Measurements from ENCODE around the gene KCNK1. TPM values are rescaled to one million over a fixed set of nuclear protein-coding genes. Genes with fewer than 3 reads are reported as not detected.

Gene KCNK1
- polyA plus RNA-seq (2013, experiment 1 of 2) = 4.7 TPM
- polyA plus RNA-seq (2013, experiment 2 of 2) = 6.8 TPM

DNA sequence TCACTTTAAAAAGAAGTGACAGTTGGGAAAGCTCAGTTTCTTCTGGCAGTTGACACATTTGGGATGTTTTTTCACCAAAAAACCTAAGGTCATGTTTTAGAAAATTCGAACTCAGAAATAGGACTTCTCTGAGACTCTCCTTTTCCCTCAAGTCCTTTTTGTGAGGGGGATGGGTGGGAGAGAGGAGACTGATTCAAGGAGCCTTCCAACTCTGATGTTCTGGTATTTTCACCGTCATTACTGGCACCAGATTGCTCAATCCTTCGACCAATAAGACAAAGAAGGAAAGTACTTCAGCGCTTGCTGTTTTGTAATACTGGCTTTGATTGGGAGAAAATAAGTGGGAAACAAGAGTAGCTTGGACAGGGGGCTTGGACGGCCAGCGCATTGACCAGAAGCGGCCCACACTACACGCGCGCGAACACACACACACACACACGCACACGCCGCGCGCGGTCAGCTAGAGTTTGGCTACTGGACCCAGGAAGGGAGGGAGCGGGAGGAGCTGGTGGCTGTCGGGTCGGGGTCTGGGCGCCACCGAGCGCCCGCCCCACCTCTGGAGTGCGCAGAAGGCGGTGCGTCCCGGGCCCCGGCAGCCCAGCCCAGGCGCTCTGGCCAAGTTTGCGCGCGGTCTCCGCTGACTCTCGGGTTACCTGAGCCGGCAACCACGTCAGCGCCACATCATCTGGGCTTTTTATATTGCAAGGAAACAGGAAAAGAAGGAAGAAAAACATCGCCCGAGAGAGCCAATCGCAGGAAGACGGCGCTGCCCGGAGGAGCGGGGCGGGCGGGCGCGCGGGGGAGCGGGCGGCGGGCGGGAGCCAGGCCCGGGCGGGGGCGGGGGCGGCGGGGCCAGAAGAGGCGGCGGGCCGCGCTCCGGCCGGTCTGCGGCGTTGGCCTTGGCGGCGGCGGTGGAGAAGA is at the start of gene KCNK1:
Gene KCNK1 (plus strand): TSS at position 855 of the 921 bp plus-strand sequence. CDS start 66 bp downstream, at position 921.
- H3K9ac ChIP-seq (ENCODE audit: low read depth, low read length) = peak within 1 kb of the TSS; percentile 73
- H3K4me1 ChIP-seq (ENCODE audit: insufficient read depth, low read length) = peaks cover 15% of the 10 kb centered on the region
- H3K9me3 ChIP-seq (ENCODE audit: insufficient read depth, low read depth, low read length) = no peaks in the 10 kb centered on the region
- H3K27me3 ChIP-seq (ENCODE audit: insufficient read depth, low read length) = peaks cover 43% of the 10 kb centered on the region
- H3K36me3 ChIP-seq (ENCODE audit: insufficient read depth, low read length) = no peaks in the 10 kb centered on the region
- WGBS = under 1% methylated on average over 62 of the region's 70 CpGs
- H3K27ac ChIP-seq (ENCODE audit: low read depth, low read length) = peak within 1 kb of the TSS; percentile 44; the same call in 1 of the 2 replicates
- H3K4me3 ChIP-seq (ENCODE audit: low read length) = peak within 1 kb of the TSS; percentile 92

GRCh38 chr1:233565313-233565712 is 48.6 kb upstream of the KCNK1 start:
- H3K27me3 ChIP-seq (ENCODE audit: insufficient read depth, low read length) = no peaks in the 10 kb centered on the region
- no peak overlapping the region for H3K9ac ChIP-seq (ENCODE audit: low read depth, low read length)
- 100% methylated on average over 2 of the region's 2 CpGs for WGBS
- H3K4me3 ChIP-seq (ENCODE audit: low read length) = no peak overlapping the region
- H3K4me1 ChIP-seq (ENCODE audit: insufficient read depth, low read length) = no peaks in the 10 kb centered on the region
- H3K27ac ChIP-seq (ENCODE audit: low read depth, low read length) = no peak overlapping the region
- no peaks in the 10 kb centered on the region for H3K9me3 ChIP-seq (ENCODE audit: insufficient read depth, low read depth, low read length)
- no peaks in the 10 kb centered on the region for H3K36me3 ChIP-seq (ENCODE audit: insufficient read depth, low read length)

GRCh38 chr1:233566886-233567285 is 47.0 kb upstream of the KCNK1 start:
- H3K4me1 ChIP-seq (ENCODE audit: insufficient read depth, low read length) = no peaks in the 10 kb centered on the region
- H3K27ac ChIP-seq (ENCODE audit: low read depth, low read length) = no peak overlapping the region
- H3K4me3 ChIP-seq (ENCODE audit: low read length) = no peak overlapping the region
- H3K36me3 ChIP-seq (ENCODE audit: insufficient read depth, low read length) = no peaks in the 10 kb centered on the region
- H3K9me3 ChIP-seq (ENCODE audit: insufficient read depth, low read depth, low read length) = no peaks in the 10 kb centered on the region
- 92% methylated on average over 1 of the region's 2 CpGs for WGBS
- H3K9ac ChIP-seq (ENCODE audit: low read depth, low read length) = no peak overlapping the region
- no peaks in the 10 kb centered on the region for H3K27me3 ChIP-seq (ENCODE audit: insufficient read depth, low read length)

- no peak overlapping the region for H3K9ac ChIP-seq (ENCODE audit: low read depth, low read length)
- H3K4me1 ChIP-seq (ENCODE audit: insufficient read depth, low read length) = no peaks in the 10 kb centered on the region
- no peaks in the 10 kb centered on the region for H3K36me3 ChIP-seq (ENCODE audit: insufficient read depth, low read length)
- no peak overlapping the region for H3K27ac ChIP-seq (ENCODE audit: low read depth, low read length)
- no peaks in the 10 kb centered on the region for H3K9me3 ChIP-seq (ENCODE audit: insufficient read depth, low read depth, low read length)
- H3K4me3 ChIP-seq (ENCODE audit: low read length) = no peak overlapping the region
- no peaks in the 10 kb centered on the region for H3K27me3 ChIP-seq (ENCODE audit: insufficient read depth, low read length)
These were observed 44.3 kb upstream of the KCNK1 start for GRCh38 chr1:233569636-233570035.

DNA sequence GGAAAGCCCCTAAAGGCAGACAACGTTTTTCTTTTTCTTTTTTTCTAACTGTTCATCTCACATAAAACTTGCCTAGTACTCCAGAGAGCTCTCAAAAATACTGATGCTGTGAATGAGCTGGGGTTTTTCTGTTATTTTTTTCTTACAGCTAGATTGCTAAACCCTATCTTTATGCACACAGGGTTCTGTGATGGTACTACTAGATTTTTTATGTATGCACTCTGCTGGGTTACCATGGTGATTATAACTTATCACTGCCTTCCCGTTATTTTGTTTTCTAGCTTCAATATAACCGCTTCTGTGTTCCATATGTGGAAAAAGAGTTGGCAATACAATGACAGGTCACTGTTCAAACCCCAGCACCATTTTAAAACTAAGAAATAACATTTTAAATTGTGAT is 43.7 kb upstream of the KCNK1 start:
- H3K4me3 ChIP-seq (ENCODE audit: low read length) = no peak overlapping the region
- no peaks in the 10 kb centered on the region for H3K27me3 ChIP-seq (ENCODE audit: insufficient read depth, low read length)
- no peaks in the 10 kb centered on the region for H3K36me3 ChIP-seq (ENCODE audit: insufficient read depth, low read length)
- H3K9me3 ChIP-seq (ENCODE audit: insufficient read depth, low read depth, low read length) = no peaks in the 10 kb centered on the region
- no peak overlapping the region for H3K9ac ChIP-seq (ENCODE audit: low read depth, low read length)
- WGBS = 90% methylated on average over 3 of the region's 3 CpGs
- no peak overlapping the region for H3K27ac ChIP-seq (ENCODE audit: low read depth, low read length)
- no peaks in the 10 kb centered on the region for H3K4me1 ChIP-seq (ENCODE audit: insufficient read depth, low read length)

DNA sequence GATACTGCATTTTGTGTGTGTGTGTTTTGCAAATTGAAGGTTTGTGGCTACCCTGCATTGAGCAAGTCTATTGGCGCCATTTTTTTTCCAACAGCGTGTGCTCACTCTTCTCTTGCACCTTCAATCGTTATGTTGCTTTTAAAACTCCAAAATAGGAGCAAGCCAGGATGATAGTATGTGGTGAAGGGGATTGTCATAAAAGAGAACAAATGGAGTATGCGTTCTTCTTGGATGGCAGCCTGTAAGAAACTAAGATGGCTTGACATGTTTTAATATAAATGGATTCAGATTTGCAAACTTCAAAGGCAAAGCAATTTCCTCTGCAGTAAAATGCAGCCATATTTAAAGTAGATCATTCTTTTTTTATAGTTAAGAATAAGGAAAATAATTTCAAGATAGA is 43.2 kb upstream of the KCNK1 start:
- no peak overlapping the region for H3K4me3 ChIP-seq (ENCODE audit: low read length)
- H3K9ac ChIP-seq (ENCODE audit: low read depth, low read length) = no peak overlapping the region
- H3K9me3 ChIP-seq (ENCODE audit: insufficient read depth, low read depth, low read length) = no peaks in the 10 kb centered on the region
- H3K27me3 ChIP-seq (ENCODE audit: insufficient read depth, low read length) = no peaks in the 10 kb centered on the region
- H3K27ac ChIP-seq (ENCODE audit: low read depth, low read length) = no peak overlapping the region
- no peaks in the 10 kb centered on the region for H3K36me3 ChIP-seq (ENCODE audit: insufficient read depth, low read length)
- no peaks in the 10 kb centered on the region for H3K4me1 ChIP-seq (ENCODE audit: insufficient read depth, low read length)
- WGBS = 98% methylated on average over 4 of the region's 4 CpGs

DNA sequence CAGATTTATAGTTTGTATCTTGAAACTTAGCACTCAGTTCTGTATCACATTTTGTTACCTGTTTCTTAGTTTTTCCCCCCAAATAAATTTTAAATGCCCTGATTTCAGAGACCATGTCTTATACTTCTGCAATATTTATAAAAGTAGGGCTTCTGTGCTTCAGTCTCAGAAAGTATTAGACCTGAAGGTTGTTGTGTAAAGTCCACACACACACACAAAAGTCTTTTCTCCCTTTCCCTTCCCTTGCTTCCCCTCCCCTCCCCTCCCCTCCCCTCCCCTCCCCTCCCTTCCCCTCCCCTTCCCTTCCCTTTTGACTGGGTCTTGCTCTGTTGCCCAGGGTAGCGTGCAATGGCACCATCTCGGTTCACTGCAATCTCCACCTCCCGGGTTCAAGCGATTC is 41.0 kb upstream of the KCNK1 start:
- H3K27ac ChIP-seq (ENCODE audit: low read depth, low read length) = no peak overlapping the region
- H3K4me3 ChIP-seq (ENCODE audit: low read length) = no peak overlapping the region
- H3K9ac ChIP-seq (ENCODE audit: low read depth, low read length) = no peak overlapping the region
- no peaks in the 10 kb centered on the region for H3K4me1 ChIP-seq (ENCODE audit: insufficient read depth, low read length)
- WGBS = 94% methylated on average over 4 of the region's 4 CpGs
- no peaks in the 10 kb centered on the region for H3K9me3 ChIP-seq (ENCODE audit: insufficient read depth, low read depth, low read length)
- no peaks in the 10 kb centered on the region for H3K36me3 ChIP-seq (ENCODE audit: insufficient read depth, low read length)
- H3K27me3 ChIP-seq (ENCODE audit: insufficient read depth, low read length) = no peaks in the 10 kb centered on the region

- H3K4me3 ChIP-seq (ENCODE audit: low read length) = no peak overlapping the region
- no peak overlapping the region for H3K9ac ChIP-seq (ENCODE audit: low read depth, low read length)
- H3K4me1 ChIP-seq (ENCODE audit: insufficient read depth, low read length) = no peaks in the 10 kb centered on the region
- 93% methylated on average over 5 of the region's 5 CpGs for WGBS
- H3K27ac ChIP-seq (ENCODE audit: low read depth, low read length) = no peak overlapping the region
- H3K27me3 ChIP-seq (ENCODE audit: insufficient read depth, low read length) = no peaks in the 10 kb centered on the region
- H3K9me3 ChIP-seq (ENCODE audit: insufficient read depth, low read depth, low read length) = peaks cover 6% of the 10 kb centered on the region; the same call in 1 of the 2 replicates
- H3K36me3 ChIP-seq (ENCODE audit: insufficient read depth, low read length) = no peaks in the 10 kb centered on the region
These were observed 38.5 kb upstream of the KCNK1 start for GRCh38 chr1:233575450-233575849.

DNA sequence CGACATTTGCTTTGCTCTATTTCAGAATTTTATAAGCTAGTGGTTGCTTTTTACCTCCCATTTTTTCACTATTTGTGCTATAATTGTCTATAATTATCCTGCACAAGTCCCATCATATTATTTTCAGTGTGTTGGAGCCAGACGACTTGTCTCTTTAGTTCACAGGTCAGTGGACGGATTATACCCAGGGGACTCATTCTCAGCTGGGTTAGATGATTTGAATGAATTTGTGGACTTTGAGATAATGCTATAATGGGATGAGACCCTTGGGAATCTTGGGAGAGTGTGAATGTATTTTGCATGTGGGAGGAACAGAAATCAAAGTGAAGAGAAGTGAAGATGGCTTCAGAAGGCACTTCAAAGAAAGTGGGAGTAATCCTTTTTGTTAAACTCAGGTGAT is 31.5 kb upstream of the KCNK1 start:
- Histone ChIP-seq H3K9me3 (ENCODE audit: insufficient read depth, low read depth, low read length) (peaks cover 8% of the 10 kb centered on the region; the same call in 1 of the 2 replicates), H3K27ac (ENCODE audit: low read depth, low read length) (no peak overlapping the region), H3K9ac (ENCODE audit: low read depth, low read length) (no peak overlapping the region), H3K36me3 (ENCODE audit: insufficient read depth, low read length) (no peaks in the 10 kb centered on the region), H3K4me1 (ENCODE audit: insufficient read depth, low read length) (no peaks in the 10 kb centered on the region), H3K4me3 (ENCODE audit: low read length) (no peak overlapping the region), H3K27me3 (ENCODE audit: insufficient read depth, low read length) (peaks cover 8% of the 10 kb centered on the region)
- 84% methylated on average over 3 of the region's 3 CpGs for WGBS

- 93% methylated on average over 4 of the region's 4 CpGs for WGBS
- peaks cover 18% of the 10 kb centered on the region for H3K27me3 ChIP-seq (ENCODE audit: insufficient read depth, low read length)
These were observed 29.5 kb upstream of the KCNK1 start for GRCh38 chr1:233584376-233584775.

GRCh38 chr1:233584931-233585330 is 29.0 kb upstream of the KCNK1 start:
- 0 out of 2 replicates have a peak, but pooled peaks cover 4% of the 10 kb centered on the region for H3K9me3 ChIP-seq (ENCODE audit: insufficient read depth, low read depth, low read length)
- H3K27ac ChIP-seq (ENCODE audit: low read depth, low read length) = no peak overlapping the region
- H3K4me1 ChIP-seq (ENCODE audit: insufficient read depth, low read length) = peaks cover 13% of the 10 kb centered on the region
- H3K9ac ChIP-seq (ENCODE audit: low read depth, low read length) = no peak overlapping the region
- H3K36me3 ChIP-seq (ENCODE audit: insufficient read depth, low read length) = no peaks in the 10 kb centered on the region
- H3K27me3 ChIP-seq (ENCODE audit: insufficient read depth, low read length) = peaks cover 22% of the 10 kb centered on the region
- H3K4me3 ChIP-seq (ENCODE audit: low read length) = no peak overlapping the region

More at GRCh38 chr1:233584376-233584775, 29.5 kb upstream of the KCNK1 start:
- H3K4me1 ChIP-seq (ENCODE audit: insufficient read depth, low read length) = peaks cover 11% of the 10 kb centered on the region
- no peak overlapping the region for H3K27ac ChIP-seq (ENCODE audit: low read depth, low read length)
- H3K9me3 ChIP-seq (ENCODE audit: insufficient read depth, low read depth, low read length) = 0 out of 2 replicates have a peak, but pooled peaks cover 4% of the 10 kb centered on the region
- no peak overlapping the region for H3K4me3 ChIP-seq (ENCODE audit: low read length)
- no peaks in the 10 kb centered on the region for H3K36me3 ChIP-seq (ENCODE audit: insufficient read depth, low read length)
- H3K9ac ChIP-seq (ENCODE audit: low read depth, low read length) = no peak overlapping the region

All from HUES64 (cell line).